GM13976 (cell line): Measurements from ENCODE around the gene SNAP23.

Source experiments
- DNase-seq: peaks from one replicate; pipeline ENCODE4 v3.0.0; 2012; ENCODE audit warnings: low spot score
- in situ Hi-C: fragments of 300-500 bp; cut with MboI; formaldehyde crosslinking; loops from one replicate; pipeline ENCODE4 v1.12.0; 2022; ENCODE audit warnings: low sequenced_read_pairs, mixed read lengths, inconsistent platforms; ENCODE audit not compliant: unreplicated experiment
- TF ChIP-seq, protein P1 (sequence below): IDR thresholded peaks from 2 replicates; pipeline ENCODE4 v1.5.1; 2012; ENCODE audit warnings: borderline replicate concordance, mild to moderate bottlenecking; ENCODE audit not compliant: insufficient read depth; ENCODE audit errors: extremely low read depth, missing control alignments, control extremely low read depth

The SNAP23 gene

DNA sequence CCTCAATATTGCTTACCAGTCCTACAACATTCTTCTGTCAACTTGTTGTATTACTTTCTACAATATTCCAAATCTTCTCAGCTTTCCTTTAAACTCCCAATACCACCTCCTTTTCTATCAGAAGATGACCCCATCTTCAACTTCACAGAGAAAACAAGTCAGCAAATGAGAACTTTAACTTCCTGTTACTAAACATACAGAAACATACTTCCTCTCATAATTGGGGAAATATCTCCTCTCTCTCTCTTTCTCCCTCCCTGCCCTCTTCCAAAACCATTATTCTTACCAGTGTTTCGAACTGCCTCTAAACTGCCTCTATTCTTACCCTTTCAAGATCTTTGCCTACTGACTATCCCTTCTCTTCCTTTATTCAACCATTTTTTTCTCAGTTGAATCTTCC, 1.8 kb upstream of the SNAP23 start:
- TF ChIP-seq, protein P1, sequence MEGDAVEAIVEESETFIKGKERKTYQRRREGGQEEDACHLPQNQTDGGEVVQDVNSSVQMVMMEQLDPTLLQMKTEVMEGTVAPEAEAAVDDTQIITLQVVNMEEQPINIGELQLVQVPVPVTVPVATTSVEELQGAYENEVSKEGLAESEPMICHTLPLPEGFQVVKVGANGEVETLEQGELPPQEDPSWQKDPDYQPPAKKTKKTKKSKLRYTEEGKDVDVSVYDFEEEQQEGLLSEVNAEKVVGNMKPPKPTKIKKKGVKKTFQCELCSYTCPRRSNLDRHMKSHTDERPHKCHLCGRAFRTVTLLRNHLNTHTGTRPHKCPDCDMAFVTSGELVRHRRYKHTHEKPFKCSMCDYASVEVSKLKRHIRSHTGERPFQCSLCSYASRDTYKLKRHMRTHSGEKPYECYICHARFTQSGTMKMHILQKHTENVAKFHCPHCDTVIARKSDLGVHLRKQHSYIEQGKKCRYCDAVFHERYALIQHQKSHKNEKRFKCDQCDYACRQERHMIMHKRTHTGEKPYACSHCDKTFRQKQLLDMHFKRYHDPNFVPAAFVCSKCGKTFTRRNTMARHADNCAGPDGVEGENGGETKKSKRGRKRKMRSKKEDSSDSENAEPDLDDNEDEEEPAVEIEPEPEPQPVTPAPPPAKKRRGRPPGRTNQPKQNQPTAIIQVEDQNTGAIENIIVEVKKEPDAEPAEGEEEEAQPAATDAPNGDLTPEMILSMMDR, result no peak
- no peak for DNase-seq
- in situ Hi-C loops, result no loop called here

DNA sequence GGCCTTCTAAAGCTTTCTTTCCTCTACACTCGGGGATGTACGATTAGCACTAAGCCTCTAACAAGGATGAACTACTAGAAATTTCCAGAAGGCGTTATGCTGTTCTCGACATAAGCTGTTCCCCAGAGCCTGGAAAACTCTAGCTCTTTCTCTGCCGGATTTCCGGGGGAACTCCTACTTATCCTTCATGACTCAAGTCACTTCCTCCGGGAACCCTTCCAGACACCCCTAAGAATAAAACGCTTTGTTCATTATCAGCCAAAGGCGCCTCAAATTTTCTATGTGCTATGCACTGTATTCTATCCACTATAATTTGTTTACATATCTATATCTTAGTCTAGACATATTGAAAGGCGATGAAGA, 455 bp upstream of the SNAP23 start:
- in situ Hi-C loops, result no loop called here
- TF ChIP-seq, protein P1, result no peak
- no peak for DNase-seq

DNA sequence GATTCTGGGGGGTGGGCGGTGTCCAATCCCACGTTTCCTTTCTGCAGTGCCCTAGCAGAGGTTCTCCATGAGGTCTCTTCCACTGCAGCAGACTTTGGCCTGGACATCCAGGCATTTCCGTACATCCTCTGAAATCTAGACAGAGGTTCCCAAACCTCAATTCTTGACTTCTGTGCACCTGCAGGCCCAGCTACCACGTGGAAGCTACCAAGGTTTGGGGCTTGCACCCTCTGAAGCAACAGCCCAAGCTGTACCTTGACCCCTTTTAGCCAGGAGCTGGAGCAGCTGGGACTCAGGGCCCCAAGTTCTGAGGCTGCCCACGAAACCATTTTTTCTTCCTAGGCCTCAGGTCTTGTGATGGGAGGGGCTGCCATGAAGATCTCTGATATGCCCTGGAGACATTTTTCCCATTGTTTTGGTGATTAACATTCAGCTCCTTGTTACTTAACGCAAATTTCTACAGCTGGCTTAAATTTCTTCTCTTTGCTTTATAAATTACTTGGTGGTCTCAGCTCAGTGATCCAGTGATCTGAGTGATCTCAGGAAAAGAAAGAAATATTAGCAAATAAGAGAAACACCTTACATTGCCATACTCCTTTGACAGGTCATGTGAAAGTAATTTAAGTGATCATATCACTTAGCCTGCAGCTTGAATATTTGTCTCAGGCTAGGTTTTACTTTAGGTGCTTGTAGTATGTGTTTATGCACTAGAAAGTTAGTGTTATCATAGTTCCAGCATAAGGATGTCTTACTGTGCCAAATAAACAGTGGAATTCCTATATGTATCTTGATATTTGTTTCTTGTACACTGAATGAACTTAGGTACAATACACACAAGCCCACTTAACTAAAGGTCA, 3.0 kb downstream of the SNAP23 start:
- DNase-seq, result no peak
- TF ChIP-seq, protein P1, result no peak
- in situ Hi-C loops, result no loop called here

DNA sequence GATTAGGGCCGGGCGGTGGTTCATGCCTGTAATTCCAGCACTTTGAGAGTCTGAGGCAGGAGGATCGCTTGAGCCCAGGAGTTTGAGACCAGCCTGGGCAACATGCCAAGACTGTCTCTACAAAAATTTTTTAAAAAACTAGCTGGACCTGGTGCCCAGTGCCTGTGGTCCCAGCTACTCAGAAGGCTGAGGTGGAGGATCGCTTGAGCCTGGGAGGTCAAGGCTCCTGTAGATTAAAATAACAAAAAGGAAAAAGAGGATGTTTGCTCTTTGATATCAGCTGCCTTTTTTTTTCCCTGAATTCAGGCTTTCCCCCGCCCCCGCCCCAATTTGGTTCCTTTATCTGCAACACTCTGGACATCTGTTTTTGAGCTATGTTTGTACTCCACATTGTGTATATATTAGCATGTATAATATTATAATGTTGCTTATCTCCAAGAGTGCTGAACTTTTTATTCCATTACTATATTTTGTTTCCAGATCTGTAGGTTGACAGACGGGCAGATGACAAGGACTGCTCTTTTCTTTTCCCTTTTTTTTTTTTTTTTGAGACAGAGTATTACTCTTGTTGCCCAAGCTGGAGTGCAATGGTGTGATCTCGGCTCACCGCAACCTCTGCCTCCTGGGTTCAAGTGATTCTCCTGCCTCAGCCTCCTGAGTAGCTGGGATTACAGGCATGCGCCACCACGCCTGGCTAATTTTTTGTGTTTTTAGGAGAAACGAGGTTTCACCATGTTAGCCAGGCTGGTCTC, 4.6 kb downstream of the SNAP23 start:
- DNase-seq, result no peak

DNA sequence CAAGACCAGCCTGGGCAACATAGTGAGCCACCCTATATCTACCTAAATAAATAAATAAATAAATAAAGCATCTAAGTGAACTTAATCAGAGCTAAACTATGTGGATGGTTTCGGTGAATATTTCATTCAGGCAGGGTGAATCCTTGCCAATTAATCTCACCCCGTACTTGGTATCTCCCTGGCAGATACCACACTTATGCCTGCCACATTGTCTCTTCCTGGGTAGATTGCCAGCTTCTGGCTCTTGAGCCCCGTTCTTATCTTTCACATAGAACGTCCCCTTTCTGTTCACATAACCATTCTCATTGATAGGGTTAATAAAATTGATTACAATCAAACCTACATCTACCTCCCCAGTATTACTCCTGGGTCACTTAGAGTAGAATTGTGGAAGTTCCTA, 7.0 kb downstream of the SNAP23 start:
- TF ChIP-seq, protein P1, result no peak
- DNase-seq, result no peak
- in situ Hi-C loops, result no loop called here

More for the DNA sequence above, 4.6 kb downstream of the SNAP23 start:
- in situ Hi-C loops, result no loop called here
- TF ChIP-seq, protein P1, result no peak

DNA sequence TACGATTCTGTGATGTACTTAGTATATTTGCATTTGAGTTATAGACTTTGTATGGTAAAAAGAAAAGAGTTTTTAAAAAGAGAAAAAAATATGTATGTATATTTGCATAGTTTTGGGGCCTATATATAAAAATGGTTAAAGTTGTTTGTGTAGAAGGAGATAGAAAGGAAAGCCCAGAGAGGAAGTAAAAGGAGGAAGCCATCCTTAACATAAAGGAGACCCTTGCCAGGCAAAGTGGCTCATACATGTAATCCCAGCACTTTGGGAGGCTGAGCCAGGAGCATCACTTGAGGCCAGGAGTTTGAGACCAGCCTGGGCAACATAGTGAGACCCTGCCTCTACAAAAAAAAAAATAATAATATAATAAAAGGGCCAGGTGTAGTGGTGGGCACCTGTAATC, 8.4 kb downstream of the SNAP23 start:
- DNase-seq, result no peak
- TF ChIP-seq, protein P1, result no peak
- in situ Hi-C loops, result no loop called here
